Measurements from ENCODE around the gene USP9X.
"Not testable (repeated sequence)": the region's sequence is repeated elsewhere in the genome, so short reads cannot be mapped to it uniquely, and the experiment has no call there.

The USP9X gene

GRCh38 chrX:41189156-41189555, 103.9 kb downstream of the USP9X start:
- no peak for TF ChIP-seq CTCF (IDR thresholded peaks at IDR 0.05; ENCODE audit: insufficient read depth, low read depth, low read length, missing control alignments)
- H3K4me3 ChIP-seq (ENCODE audit: low read depth, low read length): no peak overlapping the region
- no peak for DNase-seq (ENCODE audit: low read depth)

GRCh38 chrX:41192880-41193279, 107.6 kb downstream of the USP9X start:
- TF ChIP-seq CTCF (IDR thresholded peaks at IDR 0.05; ENCODE audit: insufficient read depth, low read depth, low read length, missing control alignments): no peak
- no peak overlapping the region for H3K4me3 ChIP-seq (ENCODE audit: low read depth, low read length)

GRCh38 chrX:41198410-41198809, 113.2 kb downstream of the USP9X start:
- TF ChIP-seq CTCF (IDR thresholded peaks at IDR 0.05; ENCODE audit: insufficient read depth, low read depth, low read length, missing control alignments): no peak

More at GRCh38 chrX:41192880-41193279, 107.6 kb downstream of the USP9X start:
- no peak for DNase-seq (ENCODE audit: low read depth)

GRCh38 chrX:41200785-41201184, 115.5 kb downstream of the USP9X start:
- no peak for TF ChIP-seq CTCF (IDR thresholded peaks at IDR 0.05; ENCODE audit: insufficient read depth, low read depth, low read length, missing control alignments)
- H3K4me3 ChIP-seq (ENCODE audit: low read depth, low read length): no peak overlapping the region
- DNase-seq (ENCODE audit: low read depth): no peak

More at GRCh38 chrX:41198410-41198809, 113.2 kb downstream of the USP9X start:
- DNase-seq (ENCODE audit: low read depth): no peak
- H3K4me3 ChIP-seq (ENCODE audit: low read depth, low read length): no peak overlapping the region

- no peak for DNase-seq (ENCODE audit: low read depth)
- no peak overlapping the region for H3K4me3 ChIP-seq (ENCODE audit: low read depth, low read length)
- no peak for TF ChIP-seq CTCF (IDR thresholded peaks at IDR 0.05; ENCODE audit: insufficient read depth, low read depth, low read length, missing control alignments)
Observed at GRCh38 chrX:41209853-41210252, 124.6 kb downstream of the USP9X start.

GRCh38 chrX:41224605-41225004, 139.4 kb downstream of the USP9X start:
- no peak overlapping the region for H3K4me3 ChIP-seq (ENCODE audit: low read depth, low read length)
- no peak for TF ChIP-seq CTCF (IDR thresholded peaks at IDR 0.05; ENCODE audit: insufficient read depth, low read depth, low read length, missing control alignments)
- no peak for DNase-seq (ENCODE audit: low read depth)

- no peak for DNase-seq (ENCODE audit: low read depth)
- H3K4me3 ChIP-seq (ENCODE audit: low read depth, low read length): no peak overlapping the region
- TF ChIP-seq CTCF (IDR thresholded peaks at IDR 0.05; ENCODE audit: insufficient read depth, low read depth, low read length, missing control alignments): no peak
Observed at GRCh38 chrX:41233988-41234387, 148.7 kb downstream of the USP9X start.

- DNase-seq (ENCODE audit: low read depth); H3K4me3 ChIP-seq (ENCODE audit: low read depth, low read length): not testable (repeated sequence)
Observed at GRCh38 chrX:41234471-41234870, 149.2 kb downstream of the USP9X start.

Data from GM12865 (cell line).